Activated T-helper 1 cell treated with Interleukin-2 at 50 U/mL for 16 hours (primary cell): ENCODE results near the gene UQCRC2.
A peak's percentile ranks its signal among the peaks of the same experiment; 100 is the strongest.
"Not testable (repeated sequence)": the region's sequence is repeated elsewhere in the genome, so short reads cannot be mapped to it uniquely, and the experiment has no call there.

Experiments used
- DNase-seq: peaks from one replicate; pipeline ENCODE4 v3.0.0-alpha.2; 2020; ENCODE audit warnings: low read depth

Gene UQCRC2

DNA sequence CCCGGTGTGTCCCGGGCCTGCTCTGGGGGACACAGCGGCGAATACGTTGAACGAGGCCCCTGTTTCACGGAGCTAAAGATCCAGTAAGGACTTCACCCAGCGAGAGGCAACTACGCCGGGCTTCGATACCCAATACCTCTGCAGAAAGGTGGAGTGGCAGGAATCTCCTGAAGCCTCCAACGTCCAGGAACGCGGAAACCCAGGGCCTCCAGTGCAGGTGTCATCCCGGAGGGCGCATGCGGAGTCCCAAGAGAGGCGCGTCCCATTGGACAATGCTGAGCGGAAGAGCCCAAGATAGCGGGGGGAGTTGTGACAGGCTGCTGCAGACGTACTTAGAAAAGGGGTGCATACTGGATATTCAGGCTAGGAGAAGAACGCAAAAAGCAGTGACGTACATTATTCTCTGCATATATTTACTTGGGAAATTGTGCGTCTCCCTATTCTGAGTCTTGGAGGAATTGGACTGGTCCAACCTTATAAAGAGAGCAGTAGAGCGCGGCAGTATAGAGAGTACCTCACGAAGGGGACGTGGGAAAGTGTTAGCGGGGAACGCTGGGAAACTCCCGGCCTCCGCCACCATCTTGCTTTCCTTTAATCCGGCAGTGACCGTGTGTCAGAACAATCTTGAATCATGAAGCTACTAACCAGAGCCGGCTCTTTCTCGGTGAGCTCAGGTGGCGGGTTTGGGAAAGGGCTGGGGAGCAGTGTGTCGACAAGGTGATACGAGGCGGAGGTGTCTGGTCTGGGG, at the start of gene UQCRC2:
Gene UQCRC2 (plus strand): TSS at position 569 of the 748 bp plus-strand sequence. CDS start 63 bp downstream, at position 632.
- DNase-seq: peak; percentile 78

DNA sequence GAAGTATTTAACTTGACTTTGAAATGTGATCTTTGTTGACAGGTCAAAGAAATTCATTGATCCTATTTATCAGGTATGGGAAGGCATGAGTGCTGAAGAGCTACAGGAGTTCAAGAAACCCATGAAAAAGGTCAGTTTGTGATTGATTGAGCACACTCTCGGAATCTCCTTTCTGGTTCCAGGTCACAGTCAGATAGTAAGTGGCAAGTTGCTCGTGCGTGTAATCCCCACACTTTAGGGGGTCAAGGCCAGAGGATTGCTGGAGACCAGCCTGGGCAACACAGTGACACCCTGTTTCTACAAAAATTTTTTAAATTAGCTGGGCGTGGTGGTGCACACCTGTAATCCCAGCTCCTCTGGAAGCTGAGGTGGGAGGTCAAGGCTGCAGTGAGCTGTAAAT, 20.5 kb upstream of the UQCRC2 start:
- DNase-seq: not testable (repeated sequence)

DNA sequence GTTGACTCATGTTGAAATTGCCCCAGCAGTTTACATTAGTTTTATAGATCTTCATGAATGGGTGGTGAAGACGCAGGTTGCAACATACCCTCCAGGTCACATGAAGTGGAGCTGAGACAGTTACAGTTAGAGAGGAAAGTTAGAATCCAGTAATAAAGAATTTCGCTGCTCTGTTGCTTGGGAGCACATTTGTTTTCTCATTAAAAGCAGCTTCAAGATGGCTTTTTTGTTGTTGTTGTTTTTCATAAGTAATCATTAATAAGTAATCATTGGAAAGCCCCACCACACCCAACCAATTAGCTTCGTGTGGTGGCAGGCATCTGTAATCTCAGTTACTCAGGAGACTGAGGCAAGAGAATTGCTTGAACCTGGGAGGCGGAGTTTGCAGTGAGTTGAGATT, 19.8 kb upstream of the UQCRC2 start:
- DNase-seq: not testable (repeated sequence)

DNA sequence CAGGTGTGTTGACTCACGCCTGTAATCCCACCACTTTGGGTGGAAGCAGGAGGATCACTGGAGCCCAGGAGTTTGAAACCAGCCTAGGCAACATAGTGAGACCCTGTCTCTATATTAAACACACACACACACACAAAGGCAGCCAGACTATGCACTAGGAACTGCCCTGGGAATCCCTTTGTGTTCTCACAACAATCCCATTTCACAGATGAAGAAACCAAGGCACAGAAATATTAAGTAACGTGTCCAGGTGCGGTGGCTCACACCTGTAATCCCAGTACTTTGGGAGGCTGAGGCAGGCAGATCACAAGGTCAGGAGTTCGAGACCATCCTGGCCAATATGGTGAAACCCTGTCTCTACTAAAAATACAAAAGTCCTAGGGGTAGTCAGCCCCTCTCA, 19.4 kb upstream of the UQCRC2 start:
- DNase-seq: not testable (repeated sequence)

DNA sequence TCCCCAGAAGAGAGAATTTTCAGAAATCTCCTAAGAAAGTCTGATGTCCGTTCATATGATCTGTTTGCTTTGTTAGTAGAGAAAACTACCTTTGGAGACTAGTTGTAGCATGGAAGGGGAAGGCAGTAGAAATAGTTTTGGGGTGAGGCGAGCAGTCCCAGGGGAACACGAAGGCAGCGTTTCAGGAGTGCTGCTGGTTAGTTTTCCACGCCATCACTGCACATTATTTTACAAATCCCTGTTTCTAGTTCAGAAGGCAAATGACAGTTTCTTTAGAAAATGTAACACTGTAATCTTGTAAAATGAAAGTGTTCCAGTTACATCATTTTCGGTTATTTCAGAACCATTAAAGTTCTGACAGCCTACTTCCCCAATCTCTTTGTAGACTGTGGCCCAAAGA, 16.9 kb upstream of the UQCRC2 start:
- not testable (repeated sequence) for DNase-seq

DNA sequence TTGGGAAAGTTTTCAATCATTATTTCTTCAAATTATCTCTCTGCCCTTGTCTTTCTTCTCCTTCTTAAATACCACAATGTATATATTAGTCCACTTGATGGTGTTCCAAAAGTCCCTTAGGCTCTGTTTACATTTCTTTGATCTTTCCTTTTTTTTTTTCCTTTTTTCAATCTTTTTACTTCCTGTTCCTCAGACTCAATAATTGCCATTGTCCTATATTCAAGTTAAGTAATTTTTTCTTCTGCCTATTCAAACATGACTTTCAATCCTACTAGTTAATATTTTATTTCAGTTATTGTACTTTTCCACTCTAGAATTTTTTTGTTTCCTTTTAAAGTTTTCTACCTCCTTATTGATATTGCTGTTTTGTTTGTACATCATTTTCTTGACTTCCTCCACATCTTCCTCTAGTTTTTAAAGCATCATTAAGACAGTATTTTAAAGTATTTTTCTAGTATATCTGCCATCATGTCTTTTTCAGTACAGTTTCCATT, 15.8 kb upstream of the UQCRC2 start:
- DNase-seq: no peak

DNA sequence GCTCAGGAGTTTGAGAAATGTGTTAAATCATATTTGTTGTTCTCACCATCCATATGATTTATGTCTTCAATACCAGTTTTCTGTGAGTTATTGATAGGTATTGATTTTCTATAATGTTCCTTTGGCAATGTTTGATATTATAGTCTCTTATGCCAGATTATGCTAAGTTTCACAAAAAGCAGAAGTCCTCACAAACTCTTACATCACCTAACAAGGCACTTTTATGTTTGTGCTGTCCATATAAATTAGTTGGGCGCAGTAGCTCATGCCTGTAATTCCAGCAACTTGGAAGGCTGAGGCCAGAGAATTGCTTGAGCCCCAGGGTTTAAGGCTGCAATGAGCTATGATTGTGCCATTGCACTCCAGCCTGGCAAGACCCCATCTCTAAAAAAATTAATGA, 12.6 kb upstream of the UQCRC2 start:
- no peak for DNase-seq

DNA sequence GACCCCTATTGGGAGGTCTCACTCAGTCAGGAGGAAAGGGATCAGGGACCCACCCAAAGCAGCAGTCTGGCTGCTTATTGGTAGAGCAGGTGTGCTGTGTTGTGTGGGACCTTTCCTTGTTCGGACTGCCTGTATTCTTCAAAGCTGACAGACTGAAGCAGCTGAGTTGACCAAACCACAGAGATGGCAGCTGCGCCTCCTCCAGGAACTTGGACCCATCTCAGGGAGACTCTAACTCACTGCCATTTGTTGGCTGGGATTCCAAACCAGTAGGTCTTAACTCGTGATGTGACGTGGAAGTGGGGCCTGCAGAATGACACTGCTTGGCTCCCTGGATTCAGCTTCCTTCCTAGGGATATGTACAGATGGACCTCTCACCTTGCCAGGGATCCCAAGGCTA, 9.6 kb upstream of the UQCRC2 start:
- no peak for DNase-seq

DNA sequence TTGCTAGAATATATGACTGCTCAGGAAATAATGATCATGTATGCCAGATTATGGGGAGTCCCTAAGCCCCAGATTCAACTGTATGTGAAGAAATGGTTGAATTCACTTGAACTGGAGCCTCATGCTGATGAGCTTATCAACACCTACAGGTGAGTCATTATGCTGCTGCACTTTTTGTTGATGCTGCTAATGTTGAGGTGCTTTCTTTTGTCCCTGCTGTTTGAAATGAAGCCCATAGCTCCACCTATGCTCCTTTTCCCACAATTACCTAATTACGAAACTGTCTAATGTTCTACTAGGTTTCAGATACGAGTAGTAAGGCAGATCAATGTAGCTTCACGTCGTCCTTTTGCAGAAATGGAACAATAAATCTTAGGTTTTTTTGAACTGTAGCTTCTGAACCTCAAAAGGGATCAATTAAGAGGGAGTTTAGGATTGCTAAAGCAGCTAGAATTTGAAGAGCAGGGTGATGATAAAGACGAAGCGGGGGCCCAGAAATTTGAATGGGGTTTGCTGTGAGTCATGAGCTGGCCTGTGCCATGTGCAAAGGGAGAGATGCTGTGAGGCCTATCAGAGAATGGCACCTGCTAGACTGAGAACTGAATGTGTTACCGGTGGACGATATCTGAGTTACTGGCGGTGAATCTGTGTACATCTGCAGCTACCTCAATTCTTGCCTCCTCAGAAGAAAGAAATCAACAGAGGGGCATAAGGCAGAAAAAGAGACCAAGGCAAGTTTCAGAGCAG, 6.1 kb upstream of the UQCRC2 start:
- no peak for DNase-seq

DNA sequence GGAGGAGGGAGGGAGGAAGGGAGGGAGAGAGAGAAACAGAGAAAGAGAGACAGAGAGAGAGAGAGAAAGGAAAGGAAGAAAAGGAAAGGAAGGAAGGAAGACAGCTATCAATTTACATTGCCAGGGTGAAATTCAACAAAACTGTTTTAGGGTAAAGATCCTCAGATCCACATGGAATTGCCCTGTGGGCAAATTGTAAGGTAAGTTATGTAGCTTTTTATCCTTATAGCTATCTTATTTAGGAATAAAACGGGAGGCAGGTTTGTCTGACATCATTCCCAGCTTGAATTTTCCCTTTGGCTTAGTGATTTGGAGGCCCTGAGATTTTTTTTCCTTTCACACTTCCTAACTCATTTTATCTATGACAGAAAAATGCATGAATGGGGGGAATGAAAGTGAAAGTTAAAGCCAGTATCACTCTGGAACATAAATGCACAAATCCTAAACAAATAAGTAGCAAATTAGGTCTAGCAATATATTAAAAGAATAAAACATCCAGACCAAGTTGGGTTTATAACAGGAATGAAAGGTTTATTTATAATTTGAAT, 3.4 kb upstream of the UQCRC2 start:
- no peak for DNase-seq

DNA sequence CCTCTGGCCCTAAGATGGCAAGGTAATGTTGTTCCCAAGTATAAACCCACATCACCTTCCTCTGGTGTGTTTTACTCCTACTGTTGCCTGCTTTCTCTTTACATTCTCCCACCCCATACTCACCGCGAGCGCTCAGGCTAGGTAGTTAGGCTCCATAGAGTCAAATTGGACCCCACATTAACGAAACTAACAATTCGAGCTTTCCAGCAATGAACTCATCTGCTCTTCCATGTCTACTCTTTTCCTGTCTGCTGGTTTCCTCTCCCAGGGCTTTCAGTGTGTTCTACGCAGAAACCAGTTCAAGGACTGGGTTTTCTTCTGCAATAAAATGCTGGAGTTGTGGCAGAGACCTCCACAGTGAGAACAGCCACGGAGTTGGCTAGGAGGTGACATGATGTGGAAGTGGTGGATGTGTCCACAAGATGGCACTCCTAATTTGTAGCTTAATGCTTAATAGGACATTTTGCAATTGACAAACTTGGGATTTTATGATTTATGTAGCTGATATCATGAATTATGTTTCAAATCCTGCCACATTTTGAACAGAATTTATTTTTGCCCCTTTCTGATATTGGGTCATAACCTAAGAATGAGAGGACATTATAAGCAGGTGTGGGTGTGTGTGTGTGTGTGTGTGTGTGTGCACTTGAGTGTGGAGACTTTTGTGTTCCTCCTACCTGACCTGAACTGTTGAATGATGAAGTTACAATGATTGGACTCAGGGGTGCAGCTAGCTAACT, 2.2 kb upstream of the UQCRC2 start:
- DNase-seq: no peak

DNA sequence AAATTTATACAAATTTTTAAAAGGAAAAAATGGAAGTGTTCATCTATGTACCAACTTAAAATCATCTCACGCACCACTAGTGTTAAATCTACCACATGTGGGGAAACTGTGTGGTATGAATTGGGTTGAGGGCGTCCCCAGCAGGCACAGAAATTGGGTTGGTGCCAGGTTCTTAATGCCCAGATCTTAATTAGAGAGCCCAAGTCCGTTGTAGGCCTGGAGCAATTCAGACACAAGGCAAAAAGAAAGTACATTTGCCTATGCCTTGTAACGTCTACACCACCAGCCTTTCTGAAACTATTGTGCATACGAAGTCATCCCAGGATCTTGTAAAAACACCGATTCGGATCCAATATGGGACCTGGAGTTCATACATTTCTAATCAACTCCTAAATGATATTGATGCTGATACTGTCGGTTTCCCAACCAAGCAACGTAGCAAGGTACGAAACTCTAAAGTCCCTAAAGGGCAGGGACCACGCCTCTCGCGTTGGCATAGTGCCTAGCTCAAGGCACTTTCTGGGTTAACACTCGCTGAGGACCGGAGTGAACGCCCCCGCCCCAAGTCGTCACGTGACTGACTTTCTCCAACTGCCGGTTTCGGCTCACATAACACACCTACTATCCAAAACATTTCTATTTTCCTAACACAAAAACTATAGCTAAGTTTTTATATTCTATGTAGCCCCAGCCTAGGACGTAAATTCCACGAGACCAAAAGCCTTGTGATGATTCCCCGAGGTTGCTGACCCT, 945 bp upstream of the UQCRC2 start:
- peak; percentile 52 for DNase-seq

DNA sequence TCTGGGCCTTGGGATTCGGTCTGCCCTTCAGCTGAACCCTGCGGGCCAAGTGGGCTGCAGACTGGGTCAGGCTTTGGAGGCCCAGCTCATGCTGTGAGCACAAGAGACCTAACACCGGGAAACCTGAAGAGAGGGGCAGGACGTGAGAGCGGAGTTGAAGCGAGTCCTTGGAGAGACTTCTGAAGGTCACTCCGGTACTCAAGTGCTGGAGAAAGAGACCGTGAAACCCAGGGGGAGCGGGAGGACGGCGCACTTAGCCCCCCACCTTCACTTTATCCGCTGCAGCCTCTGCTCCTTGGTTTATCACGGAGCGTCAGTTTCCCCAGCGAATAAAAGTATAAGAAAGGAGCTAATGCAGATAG, 361 bp downstream of the UQCRC2 start:
- DNase-seq: no peak

DNA sequence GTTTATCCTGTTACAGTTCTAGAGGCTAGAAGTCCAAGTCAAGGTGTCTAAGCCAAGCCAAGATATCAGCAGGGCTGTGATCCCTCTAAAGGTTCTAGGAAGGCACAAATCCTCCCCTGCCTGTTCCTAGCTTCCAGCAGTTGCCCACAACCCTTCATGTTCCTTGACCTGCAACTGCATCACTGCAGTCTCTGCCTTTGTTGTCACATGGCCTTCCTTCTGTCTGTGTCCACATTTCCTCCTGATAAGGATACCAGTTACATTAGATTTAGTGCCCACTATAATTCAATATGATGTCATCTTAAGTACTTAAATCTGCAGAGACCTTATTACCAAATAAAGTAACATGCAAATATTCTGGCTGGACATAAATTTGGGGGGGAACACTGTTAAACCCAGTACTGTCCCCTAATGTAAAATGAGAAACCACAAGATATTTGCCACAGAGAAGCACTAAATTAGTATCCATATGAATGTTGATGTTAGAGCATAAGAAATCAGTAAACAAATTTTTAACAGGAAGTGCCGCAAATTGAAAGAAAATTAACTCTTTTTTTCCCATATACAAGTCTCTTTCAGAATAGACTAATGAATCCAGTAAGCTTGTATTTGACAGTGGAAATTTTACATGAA, 4.7 kb downstream of the UQCRC2 start:
- no peak for DNase-seq

DNA sequence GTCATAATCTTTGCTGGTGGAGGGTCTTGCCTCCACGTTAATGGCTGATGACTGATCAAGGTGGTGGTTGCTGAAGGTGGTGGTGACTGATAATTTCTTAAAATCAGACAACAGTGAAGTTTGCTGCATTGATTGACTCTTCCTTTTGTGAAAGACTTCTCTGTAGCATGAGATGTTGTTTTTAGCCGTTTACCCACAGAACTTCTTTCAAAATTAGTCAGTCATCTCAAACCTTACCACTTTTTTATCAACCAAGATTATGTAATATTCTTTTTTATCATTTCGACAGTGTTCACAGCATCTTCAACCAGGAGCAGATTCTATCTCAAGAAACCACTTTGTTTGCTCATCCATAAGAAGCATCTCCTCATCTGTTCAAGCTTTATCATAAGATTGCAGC, 5.9 kb downstream of the UQCRC2 start:
- DNase-seq: no peak

DNA sequence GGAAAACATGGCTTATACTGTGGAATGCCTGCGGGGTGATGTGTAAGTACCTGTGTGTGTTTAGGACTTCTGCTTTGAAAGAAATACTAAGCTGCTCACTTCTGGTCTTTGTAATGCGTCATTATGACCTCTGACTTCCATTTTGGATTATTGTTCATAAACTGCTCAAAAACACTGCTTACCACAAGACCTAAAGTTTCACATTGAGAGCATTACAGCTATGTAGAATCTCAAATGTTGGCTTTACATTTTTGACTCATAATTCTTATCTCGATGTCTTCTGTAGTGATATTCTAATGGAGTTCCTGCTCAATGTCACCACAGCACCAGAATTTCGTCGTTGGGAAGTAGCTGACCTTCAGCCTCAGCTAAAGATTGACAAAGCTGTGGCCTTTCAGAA, 9.3 kb downstream of the UQCRC2 start:
- DNase-seq: no peak

DNA sequence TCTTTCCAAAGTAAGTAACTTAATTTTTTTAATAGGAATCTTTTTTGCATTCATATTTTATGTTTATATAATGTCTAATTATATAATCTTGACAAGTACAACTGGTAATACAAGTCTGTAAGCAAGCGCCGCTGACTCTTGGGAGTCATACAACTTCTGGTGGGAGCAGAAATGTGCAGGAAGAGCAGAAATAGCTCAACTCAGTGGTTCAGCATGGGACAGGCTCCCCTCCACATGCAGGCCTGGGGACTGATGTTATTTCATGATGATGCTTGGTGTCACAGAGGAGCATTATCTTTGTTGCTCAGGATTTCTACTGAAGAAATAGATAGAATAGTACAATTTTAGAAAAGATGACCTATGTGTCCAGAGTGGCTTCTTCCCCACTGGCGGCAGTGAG, 10.7 kb downstream of the UQCRC2 start:
- DNase-seq: no peak

DNA sequence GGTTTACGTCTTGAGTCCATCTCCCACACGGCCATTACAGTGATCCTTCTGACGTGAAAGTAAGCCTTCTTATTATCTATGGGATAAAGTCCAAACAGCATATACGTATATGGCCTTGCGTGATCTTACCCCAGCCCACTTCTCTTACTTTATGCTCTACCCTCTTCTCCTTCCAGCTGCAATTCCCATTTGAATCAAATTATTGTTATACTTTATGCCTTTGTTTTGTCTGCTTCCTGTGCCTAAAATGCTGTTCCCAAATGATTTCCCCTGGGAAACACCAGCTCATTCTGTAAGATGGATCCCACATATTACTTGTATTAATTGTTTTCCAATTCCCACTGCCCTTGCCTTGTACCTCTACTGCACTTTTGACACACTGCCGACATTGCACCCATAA, 11.2 kb downstream of the UQCRC2 start:
- DNase-seq: no peak

DNA sequence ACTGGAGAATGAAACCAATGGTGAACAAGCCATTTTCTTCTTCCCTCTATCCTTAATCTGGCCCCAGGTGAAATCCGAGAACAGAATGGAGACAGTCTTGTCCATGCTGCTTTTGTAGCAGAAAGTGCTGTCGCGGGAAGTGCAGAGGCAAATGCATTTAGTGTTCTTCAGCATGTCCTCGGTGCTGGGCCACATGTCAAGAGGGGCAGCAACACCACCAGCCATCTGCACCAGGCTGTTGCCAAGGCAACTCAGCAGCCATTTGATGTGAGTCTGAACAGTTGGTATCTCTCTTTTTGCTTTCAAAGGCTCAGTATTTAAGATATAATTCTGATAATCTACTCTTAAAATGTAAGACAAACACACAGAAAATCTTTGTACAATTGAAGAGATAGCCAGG, 18.7 kb downstream of the UQCRC2 start:
- DNase-seq: no peak

DNA sequence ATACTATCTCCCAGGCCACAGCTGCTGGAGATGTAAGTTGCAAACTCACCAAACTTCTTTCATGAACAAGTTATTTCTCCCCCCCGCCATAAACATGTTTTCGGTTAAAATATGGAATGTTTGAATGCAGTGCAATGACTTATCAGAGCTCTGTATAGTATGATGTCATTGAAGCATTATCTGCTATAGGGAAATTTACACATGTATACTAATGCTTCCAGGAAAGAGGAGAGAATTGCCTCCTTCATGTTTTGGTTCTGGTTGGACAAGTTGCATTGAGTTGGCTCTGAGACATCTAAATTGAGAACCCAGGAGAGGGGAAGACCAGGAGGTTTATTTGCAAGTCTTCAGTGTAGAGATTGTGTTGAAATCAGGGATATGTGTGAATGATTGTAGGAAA, 20.8 kb downstream of the UQCRC2 start:
- DNase-seq: no peak

DNA sequence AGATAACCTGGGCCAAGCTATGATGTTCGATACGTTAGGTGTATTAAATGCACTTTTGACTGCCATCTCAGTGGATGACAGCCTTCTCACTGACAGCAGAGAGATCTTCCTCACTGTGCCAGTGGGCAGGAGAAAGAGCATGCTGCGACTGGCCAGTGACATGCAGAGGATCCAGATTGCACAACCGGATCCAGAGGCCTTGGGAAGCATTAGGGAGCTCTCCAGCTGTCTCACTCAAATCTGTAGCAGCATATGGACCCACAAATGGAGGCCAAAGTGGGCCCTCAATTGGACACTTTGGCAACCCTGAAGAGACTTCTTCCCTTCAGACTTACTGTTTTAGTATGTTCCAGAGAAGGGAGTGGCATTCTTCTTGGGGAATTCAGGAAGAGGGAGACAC, 26.9 kb downstream of the UQCRC2 start:
- no peak for DNase-seq
